Endothelial cell of umbilical vein (primary cell): ENCODE measurements around the gene DGLUCY.

Experiments
- EZH2 ChIP-seq: IDR thresholded peaks from 2 replicates; pipeline ENCODE4 v1.6.1; 2012; ENCODE audit warnings: borderline replicate concordance, low read depth, mild to moderate bottlenecking, moderate library complexity, low read length, inconsistent platforms; ENCODE audit not compliant: severe bottlenecking
- GATA2 ChIP-seq: IDR thresholded peaks from 2 replicates; pipeline ENCODE4 v1.7.0; 2011; ENCODE audit warnings: low read depth, mild to moderate bottlenecking, moderate library complexity, mixed read lengths, low read length; ENCODE audit not compliant: insufficient read length, insufficient read depth
- JUN ChIP-seq: IDR thresholded peaks from 2 replicates; pipeline ENCODE4 v1.6.1; 2011; ENCODE audit warnings: borderline replicate concordance, low read depth; ENCODE audit not compliant: insufficient read length, insufficient read depth
- MYC ChIP-seq: IDR thresholded peaks from one replicate; pipeline ENCODE4 v1.6.1; 2011; ENCODE audit warnings: mild to moderate bottlenecking, low read depth, low read length
- POLR2A ChIP-seq: IDR thresholded peaks from 2 replicates; pipeline ENCODE4 v1.6.1; 2012; ENCODE audit warnings: low read depth, mild to moderate bottlenecking, control low read depth, low read length
- POLR2AphosphoS5 ChIP-seq: IDR thresholded peaks from 2 replicates; pipeline ENCODE4 v1.6.1; 2012; ENCODE audit warnings: low read depth, mild to moderate bottlenecking, control low read depth, low read length, moderate library complexity; ENCODE audit not compliant: insufficient read depth
- TF ChIP-seq, protein P1 (sequence below), 2 donors: IDR thresholded peaks; 1 replicate in 1 of 2; 2 replicates in 1 of 2; pipeline ENCODE4 v1.5.1; 2011; ENCODE audit warnings: low read length in 2 of 2, mild to moderate bottlenecking in 2 of 2, moderate library complexity in 2 of 2, control low read depth in 1 of 2, inconsistent platforms in 1 of 2, low read depth in 1 of 2; ENCODE audit not compliant: insufficient read depth in 1 of 2; ENCODE audit errors: extremely low read depth in 1 of 2
- TF ChIP-seq, protein P2 (sequence below): IDR thresholded peaks from 2 replicates; pipeline ENCODE4 v1.6.1; 2011; ENCODE audit not compliant: insufficient read depth, insufficient read length

DNA sequence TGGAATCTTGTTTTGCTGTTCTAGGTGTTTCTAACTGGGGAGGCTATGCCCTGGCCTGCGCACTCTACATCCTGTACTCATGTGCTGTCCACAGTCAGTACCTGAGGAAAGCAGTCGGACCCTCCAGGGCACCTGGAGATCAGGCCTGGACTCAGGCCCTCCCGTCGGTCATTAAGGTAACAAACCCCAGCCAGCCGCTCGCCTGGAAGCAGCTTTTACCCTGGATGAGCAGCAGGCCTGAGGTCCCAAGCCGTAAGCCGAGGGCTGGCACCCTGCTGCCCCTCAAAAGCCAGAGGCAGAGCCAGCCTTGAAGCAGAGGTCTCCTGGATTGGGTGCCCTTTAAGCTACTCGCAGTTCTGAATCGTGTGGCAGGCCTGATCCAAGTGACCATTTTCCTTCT, 101.5 kb downstream of the DGLUCY start:
- TF ChIP-seq POLR2AphosphoS5, result no peak
- TF ChIP-seq, protein P1, sequence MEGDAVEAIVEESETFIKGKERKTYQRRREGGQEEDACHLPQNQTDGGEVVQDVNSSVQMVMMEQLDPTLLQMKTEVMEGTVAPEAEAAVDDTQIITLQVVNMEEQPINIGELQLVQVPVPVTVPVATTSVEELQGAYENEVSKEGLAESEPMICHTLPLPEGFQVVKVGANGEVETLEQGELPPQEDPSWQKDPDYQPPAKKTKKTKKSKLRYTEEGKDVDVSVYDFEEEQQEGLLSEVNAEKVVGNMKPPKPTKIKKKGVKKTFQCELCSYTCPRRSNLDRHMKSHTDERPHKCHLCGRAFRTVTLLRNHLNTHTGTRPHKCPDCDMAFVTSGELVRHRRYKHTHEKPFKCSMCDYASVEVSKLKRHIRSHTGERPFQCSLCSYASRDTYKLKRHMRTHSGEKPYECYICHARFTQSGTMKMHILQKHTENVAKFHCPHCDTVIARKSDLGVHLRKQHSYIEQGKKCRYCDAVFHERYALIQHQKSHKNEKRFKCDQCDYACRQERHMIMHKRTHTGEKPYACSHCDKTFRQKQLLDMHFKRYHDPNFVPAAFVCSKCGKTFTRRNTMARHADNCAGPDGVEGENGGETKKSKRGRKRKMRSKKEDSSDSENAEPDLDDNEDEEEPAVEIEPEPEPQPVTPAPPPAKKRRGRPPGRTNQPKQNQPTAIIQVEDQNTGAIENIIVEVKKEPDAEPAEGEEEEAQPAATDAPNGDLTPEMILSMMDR (IDR thresholded peaks at IDR 0.05; ENCODE audit: extremely low read depth in 1 of 2, insufficient read depth in 1 of 2, low read depth in 1 of 2, low read length in 2 of 2), result no peak
- TF ChIP-seq MYC, result no peak
- TF ChIP-seq POLR2A, result no peak
- TF ChIP-seq EZH2, result no peak
- no peak for TF ChIP-seq GATA2
- no peak for TF ChIP-seq JUN
- TF ChIP-seq, protein P2, sequence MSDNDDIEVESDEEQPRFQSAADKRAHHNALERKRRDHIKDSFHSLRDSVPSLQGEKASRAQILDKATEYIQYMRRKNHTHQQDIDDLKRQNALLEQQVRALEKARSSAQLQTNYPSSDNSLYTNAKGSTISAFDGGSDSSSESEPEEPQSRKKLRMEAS, result no peak
